HG03159 (cell line): ENCODE results near the gene TFPI.
"Not testable (repeated sequence)": the region's sequence is repeated elsewhere in the genome, so short reads cannot be mapped to it uniquely, and the experiment has no call there.

Source experiments
- ATAC-seq: cut with Tn5 transposase; IDR thresholded peaks from one replicate; pipeline ENCODE4 v1.9.1; 2021; ENCODE audit warnings: mild to moderate bottlenecking, moderate library complexity; ENCODE audit not compliant: unreplicated experiment

Gene TFPI

DNA sequence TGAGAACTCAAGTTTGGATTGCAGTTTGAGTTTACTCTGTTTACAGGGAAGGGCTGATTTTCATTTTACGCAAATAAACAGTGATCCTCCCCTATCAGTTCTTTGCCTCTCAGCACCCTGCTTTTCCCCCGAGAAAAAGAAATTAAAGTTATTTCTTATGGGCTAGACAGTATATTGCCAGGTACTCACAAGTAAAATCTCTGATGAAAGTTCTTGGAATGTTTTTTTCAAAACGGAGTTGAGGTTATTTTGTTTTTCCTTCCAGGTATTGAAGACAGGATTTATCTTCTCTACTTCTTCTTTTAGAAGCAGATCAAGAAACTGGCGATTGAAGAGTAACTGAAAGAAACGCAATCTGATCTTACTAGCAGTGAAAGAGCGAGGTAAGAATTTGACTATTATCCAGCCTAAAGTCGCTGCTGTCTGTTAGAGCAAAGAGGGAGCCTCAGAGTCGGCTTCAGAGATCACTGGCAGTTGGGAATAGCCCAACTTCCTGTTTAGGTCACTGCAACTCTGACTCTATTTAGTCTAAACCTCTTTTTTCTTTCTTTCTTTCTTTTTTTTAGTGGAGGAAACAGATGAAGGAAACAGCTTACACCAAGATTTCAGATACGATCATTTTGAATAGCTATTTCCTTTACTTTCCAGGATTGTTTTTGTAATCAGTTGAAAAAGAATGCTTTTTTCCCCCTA is at the start of gene TFPI:
TFPI (minus strand) TSS at position 425 of the 693 bp plus-strand sequence. CDS start 50,667 bp downstream, outside the sequence.
- ATAC-seq, result no peak

DNA sequence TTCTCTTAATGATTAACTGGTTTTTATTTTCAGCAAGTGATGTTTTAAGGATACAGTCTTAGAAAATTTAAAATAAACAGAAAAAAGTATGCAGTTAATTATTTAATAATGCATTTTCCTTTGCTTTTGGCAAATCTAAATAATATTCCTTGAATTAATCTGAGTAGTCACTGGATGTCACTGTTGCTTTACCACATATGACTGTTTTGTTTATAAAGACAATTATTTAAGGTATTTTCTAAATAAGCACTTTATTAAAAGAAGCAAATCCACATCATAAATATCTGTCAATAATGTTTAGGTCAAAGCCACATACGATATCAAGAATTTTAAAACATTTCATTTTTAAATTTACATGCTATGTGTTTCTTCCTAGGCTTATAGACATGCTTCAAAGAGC is 40.6 kb upstream of the TFPI start:
- no peak for ATAC-seq

DNA sequence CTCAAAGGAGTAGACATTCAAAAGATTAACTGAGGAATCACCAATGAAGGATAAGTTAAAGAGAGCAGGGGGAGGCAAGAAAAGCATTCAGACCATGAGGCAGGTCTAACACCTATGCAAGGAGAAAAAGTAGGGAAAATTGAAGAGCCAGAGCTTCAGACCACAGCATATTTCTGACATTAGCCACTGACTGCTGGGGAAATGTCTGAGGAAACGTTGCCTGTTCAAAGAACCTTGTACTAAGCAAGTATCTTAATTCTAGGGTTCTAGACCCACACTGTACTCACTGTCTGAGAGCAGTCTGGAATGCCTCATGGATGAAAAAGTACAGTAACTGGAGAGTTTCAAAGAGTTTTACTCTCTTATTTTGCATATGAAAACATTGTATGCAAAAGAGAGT is 39.5 kb upstream of the TFPI start:
- ATAC-seq, result no peak

DNA sequence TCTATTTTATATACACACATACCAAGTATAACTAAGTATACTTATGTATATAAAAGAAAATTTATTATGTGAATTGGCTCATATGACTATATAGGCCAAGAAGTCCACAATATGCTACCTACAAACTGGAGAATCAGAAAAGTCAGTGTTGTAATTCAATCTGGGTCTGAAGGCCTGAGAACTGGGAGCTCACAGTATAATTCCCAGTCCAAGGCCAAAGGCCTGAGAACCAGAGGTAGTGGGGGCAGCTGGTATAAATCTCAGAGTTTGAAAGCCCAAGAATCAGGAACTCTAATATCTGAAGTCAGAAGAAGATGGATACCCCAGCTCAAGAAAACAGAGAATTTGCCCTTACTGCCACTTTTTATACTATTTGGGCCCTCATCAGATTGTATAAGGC is 38.9 kb upstream of the TFPI start:
- ATAC-seq, result no peak

DNA sequence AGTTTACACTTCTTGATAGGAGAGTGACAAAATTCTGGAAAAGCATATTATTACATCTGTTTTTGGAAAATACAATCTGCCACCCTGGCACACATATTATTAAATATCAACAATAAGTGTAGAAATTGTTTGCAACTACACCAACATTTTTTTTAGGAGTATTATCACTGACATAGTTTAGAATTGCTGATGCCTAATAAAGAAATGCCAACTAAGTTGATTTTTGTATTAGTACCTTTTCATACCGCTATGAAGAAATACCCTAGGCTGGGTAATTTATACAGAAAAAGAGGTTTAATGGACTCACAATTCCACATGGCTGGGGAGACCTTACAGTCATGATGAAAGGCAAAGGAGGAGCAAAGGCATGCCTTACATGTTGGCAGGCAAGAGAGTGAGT is 35.9 kb upstream of the TFPI start:
- ATAC-seq, result no peak

DNA sequence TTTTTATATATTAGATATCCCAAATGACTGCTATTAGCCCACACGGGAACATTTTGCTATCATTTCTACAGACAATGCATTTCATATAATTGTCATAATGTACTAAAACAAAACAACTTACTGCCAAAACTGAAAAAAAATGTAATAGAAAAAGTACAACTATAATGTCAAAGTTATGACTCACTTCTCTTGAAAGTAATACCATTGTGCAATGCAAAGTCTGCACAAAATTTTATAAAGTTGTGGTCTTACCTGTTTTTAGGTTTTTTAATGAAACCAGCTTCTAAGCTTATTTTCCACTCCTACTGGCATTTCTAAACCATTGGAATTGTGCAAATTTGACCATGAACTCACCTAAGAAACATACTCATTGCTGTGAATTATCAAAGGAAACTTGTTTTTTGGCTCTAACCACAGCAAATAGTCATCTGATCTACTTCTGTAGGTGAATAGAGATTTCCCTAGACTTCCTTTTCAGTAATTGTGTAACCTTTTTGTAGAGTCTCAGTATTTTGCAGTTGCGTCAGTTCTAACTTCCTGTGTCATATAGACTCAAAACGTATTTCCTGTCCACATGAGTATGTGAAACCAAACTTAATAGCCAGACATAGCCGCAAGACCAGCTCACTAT is 31.9 kb upstream of the TFPI start:
- peak; percentile 78 for ATAC-seq

DNA sequence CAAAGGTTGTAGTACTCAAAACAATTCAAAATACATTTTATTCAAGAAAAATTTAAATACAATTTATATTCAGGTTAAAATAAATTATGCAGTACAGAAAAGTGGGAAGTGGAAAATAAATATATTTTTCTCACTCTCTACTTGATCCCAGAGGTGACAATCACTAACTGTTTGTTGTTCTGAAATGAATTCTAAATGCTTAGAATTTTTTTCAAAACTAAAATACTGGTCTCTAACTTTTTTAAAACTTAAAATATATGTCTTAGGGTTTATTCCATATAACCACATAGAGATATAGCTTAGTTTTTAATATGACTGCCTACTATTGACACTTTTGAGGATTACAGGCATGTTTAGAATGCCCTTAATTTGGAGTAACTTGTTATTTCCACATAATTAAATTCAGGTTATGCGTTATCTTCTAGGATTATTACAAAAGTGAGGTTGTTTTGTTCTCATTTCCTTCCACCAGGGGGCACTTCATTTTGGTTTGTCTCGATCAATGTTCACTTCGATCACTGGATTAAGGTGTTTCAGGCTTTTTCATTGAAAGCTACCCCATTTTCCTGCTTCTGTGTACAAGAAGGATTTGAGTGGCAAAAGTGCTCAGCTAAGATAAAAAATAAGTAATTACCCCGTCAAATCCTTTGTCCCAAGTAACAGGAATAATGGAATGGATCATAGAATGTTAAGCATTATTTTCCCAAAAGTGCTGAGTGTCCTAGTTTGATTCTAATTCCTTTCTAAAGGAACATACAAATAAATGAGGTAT is 27.1 kb upstream of the TFPI start:
- ATAC-seq, result peak; percentile 68

DNA sequence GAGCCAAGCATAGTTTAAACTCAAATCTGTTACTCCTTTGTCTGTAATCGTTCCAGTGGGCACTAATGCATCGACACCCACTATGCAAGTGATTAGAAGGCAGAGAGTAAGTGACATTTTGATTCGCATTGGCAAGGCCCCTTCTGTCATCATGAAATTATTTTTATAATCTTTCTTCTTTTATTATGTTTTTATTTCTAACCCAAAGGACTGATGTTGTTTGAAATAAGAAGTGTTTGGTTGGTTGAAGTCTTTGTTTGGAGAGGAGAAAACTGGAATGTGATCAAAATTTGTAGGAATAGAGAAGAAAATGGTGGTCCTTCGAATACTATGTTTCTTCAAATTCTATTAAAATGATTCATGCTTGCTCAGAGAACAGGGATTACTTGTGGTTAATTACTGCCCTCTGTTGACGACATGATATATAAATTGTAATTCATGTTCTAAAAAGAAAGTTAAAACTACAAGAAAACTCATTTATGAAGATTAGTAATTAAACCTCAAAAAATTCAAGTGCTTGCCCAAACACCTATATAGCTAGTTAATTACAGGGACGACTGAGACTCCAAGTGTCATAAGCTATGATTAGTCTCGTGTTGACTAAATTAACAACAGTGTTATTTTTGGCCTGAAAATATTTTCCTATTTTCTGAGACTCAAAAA is 26.4 kb upstream of the TFPI start:
- ATAC-seq, result peak; percentile 63

DNA sequence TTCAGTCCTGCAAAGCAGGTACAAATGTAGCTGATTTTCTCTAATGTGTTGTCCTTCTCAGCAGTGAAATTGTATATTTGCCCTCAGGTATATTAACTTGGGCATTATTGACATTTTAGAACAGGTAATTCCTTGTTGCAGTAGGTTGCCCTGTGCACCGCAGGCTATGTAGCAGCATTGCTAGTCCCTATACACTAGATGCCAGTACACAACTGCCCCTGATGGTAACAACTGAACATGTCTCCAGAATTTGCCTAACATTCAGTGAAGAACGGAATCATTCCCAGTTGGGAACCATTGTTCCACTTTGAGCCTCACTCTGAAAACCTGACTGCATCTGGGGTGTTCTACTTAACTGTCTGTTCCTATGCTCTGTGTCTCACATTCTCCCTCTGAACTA is 23.1 kb upstream of the TFPI start:
- no peak for ATAC-seq

DNA sequence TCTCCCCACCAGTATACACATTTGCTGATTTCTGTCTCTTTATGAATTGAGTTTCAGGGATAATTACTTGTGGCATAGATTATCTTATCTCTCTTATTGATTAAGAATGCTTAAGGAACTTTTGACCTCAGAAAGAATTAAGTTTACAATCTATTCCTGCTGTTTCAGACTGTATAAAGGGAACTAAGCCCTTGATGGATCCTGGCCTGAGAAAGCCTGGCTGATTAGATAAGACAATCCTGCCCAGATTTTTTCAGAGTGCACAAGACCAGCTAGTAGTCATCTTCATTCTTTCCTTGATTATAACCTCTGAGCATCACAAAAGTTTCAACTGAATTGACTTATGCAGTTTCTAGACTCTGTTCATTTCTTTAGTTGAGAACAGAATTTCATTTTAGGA is 22.7 kb upstream of the TFPI start:
- no peak for ATAC-seq

DNA sequence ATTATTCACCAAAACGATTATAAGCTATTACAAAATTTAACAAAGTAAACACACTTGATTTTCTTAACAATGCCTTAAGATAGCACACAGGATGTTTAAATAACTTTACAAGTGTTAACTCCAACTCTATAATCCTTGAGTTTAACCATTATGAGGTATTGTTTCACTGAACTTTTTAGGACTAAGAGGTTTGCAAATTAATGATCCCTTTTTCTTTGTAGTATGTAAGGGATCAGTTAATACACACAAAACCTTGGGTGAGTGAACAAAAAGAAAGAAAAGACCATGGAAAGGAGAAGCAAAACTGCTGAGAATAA is 21.5 kb upstream of the TFPI start:
- no peak for ATAC-seq

DNA sequence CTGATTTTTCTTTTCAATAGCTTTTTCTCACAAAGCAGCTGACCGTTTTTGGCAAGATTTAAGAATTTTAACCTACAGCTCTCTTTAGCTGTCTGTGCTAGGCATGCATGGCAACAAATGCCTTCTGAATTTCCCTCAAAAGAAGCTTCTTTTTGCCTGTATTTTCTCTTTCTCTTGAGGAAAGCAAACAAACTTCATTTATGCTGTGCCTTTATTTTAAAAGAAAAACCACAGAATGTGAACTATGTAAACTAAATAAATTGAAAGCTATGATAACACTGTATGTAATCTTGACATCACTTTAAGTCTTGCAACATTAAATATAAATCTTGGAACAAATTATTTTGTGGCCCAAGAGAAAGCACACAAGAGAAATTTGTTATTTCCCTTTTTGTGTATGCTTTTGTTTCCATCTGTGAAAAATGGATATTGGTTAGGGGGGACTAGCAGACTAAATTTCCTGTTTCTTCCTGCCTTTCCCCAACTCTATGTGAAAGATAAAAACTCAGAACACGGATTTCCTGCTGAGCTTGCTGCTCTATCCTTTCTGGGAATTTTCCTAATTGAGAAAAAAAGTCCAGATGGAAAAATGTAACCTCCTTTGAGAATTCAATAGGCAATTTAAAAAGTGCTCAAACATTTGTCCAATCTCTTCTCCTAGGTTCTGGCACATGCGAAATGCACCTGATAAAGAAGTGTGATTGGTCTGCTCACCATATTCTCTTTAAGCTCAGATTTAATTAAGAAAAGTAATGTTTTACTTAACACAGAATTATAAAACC is 20.9 kb upstream of the TFPI start:
- ATAC-seq, result no peak

DNA sequence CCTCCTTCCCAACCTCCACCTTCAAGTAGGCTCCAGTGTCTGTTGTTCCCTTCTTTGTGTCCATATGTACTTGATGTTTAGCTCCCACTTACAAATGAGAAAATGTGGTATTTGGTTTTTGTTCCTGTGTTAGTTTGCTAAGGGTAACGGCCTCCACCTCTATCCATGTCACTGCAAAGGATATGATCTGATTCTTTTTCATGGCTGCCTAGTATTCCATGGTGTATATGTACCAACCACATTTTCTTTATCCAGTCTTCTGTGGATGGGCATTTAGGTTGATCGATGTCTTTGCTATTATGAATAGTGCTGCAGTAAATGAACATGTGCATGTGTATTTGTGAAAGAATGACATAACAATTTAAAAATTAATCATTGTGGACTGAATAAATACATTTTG is 19.5 kb upstream of the TFPI start:
- no peak for ATAC-seq

DNA sequence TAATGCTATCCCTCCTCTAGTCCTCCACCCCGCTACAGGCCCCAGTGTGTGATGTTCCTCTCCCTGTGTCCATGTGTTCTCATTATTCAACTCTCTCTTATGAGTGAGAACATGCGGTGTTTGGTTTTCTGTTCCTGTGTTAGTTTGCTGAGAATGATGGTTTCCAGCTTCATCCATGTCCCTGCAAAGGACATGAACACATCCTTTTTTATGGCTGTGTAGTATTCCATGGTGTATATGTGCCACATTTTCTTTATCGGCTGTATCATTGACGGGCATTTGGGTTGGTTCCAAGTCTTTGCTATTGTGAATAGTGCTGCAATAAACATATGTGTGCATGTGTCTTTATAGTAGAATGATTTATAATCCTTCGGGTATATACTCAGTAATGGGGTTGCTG is 17.8 kb upstream of the TFPI start:
- not testable (repeated sequence) for ATAC-seq

DNA sequence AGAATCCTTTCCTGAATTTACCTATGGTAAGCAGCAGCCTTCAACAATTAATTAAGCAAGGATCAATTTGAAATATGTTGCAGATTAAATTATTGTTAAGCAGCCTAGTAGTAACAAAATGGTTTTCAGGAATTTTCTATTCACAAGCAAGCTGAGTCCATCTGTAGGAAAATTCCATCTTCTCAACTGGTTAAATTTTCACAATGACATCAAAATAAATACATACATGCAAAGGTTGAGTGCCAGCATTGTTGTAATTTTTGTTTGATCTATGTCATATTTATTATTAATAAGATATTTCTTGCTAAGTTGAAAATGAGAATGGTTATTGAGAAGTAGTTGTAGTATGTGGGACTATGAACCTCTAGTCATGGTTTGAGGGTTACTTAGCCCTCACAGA is 15.3 kb upstream of the TFPI start:
- ATAC-seq, result no peak

DNA sequence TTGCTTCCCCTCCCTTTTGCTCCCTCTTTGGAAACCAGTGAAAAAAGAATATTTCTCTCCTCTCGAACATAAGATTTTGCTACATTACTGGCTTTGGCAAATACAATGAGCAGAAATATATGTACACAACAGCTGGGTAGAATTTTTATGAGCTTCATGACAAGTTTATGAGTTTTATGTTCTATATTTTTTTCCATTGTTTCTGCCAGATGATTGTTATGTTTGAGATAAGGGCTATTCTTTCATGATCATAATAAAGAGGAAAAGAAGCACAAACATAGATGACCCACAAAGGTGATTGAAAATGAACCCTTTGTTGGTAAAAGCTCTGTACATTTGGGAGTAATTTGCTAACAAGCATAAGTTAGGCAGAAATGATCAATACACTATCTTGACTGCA is 14.8 kb upstream of the TFPI start:
- no peak for ATAC-seq

DNA sequence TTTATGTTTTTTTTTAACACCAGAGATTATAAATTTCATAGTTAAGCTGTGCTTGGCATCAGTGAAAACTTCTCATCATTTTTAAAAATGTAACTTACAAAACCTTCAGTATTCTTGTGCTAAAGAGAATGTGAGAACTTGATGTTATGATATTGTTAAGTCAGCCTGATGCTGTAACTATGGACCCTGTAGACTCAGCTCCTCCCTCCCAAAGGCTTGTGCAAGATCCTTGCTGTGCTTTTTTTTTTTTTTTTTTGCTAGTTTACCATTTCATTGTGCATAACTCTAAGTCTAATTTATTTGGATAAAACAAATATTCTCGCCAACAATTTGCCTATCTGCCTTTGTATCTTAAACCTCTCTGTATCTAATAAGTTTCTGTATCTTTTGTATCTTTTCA is 12.9 kb upstream of the TFPI start:
- ATAC-seq, result no peak

DNA sequence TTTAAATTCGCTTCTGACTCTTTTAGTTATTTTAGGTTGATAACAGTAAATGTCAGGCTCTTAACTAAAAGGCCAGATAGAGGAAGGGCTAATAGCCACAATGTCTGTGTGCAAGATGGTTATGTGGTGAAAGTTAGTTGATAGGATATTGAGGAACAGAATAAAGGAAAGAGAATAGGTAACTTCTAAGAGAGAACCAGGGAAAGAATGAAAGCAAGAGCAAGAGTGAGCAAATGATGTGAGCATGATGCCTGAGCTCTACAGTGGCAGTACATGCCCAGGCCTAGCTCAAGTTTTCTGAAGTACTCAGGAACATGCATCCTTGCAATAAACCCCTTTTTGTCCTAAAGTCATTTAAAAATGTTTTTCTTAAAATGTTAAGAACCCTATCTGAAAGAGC is 12.5 kb upstream of the TFPI start:
- ATAC-seq, result no peak

DNA sequence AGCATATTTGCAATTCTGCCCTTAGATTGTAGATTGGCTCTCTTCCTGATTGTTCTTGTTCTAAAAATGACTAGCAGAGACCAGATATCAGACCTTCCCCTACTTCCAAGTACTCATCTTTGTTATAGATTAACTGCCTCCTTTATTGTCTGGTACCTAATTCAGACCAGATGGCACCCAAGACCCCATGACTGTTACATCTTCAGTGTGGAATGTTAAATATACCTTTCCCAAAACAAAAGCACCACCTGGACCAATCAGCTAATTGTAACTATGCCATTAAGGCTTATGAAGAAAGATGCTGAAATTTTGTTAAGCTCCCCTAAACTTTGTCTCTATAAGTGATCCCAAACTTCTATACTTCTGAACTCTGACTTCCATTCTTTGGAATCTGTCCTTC is 12.0 kb upstream of the TFPI start:
- ATAC-seq, result no peak

DNA sequence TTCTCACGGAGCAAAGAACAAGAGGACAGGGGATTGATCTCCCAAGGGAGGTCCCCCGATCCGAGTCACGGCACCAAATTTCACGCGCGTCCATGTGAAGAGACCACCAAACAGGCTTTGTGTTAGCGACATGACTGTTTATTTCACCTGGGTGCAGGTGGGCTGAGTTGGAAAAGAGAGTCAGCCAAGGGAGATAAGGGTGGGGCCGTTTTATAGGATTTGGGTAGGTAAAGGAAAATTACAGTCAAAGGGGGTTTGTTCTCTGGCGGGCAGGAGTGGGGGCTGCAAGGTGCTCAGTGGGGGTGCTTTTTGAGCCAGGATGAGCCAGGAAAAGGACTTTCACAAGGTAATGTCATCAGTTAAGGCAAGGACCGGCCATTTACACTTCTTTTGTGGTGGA is 11.4 kb upstream of the TFPI start:
- ATAC-seq, result not testable (repeated sequence)

DNA sequence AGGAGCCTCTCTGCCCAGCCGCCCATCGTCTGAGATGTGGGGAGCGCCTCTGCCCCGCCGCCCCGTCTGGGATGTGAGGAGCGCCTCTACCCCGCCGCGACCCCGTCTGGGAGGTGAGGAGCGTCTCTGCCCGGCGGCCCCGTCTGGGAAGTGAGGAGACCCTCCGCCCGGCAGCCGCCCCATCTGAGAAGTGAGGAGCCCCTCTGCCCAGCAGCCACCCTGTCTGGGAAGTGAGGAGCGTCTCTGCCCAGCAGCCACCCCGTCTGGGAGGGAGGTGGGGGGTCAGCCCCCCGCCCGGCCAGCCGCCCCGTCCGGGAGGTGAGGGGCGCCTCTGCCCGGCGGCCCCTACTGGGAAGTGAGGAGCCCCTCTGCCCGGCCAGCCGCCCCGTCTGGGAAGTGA is 2.3 kb upstream of the TFPI start:
- ATAC-seq, result not testable (repeated sequence)
